A549 (cell line): ENCODE data around the gene GPR176. TPM values are rescaled to one million over a fixed set of nuclear protein-coding genes. Genes with fewer than 3 reads are reported as not detected.

Experiments
- ATAC-seq, 2 experiments: fragments of 200-7000 bp in 1 of 2; fragments of >200 bp in 1 of 2; cut with Nextera tagmentation in 1 of 2; cut with Tn5 transposase in 1 of 2; 3 replicates each; pipeline versions ENCODE4 v1.8.0 to v1.9.1; 2018 to 2020; ENCODE audit warnings: mild to moderate bottlenecking in 1 of 2, moderate library complexity in 1 of 2
- CTCF ChIA-PET: fragments of 300-600 bp; sonication (Branson Sonifier 250); formaldehyde crosslinking; extraction: SDS; loops from one replicate; lab custom pipeline; 2021; ENCODE audit warnings: antibody characterized with exemption, inconsistent platforms; lab: Yijun Ruan, JAX
- POLR2A ChIA-PET: fragments of 350-600 bp; formaldehyde crosslinking; extraction: SDS; loops from one replicate; lab custom pipeline; 2021; ENCODE audit warnings: antibody characterized with exemption, inconsistent platforms; lab: Yijun Ruan, JAX
- DNase-seq, 2 experiments: peaks; one replicate each; pipeline versions ENCODE4 v3.0.0 to v3.0.0-alpha.2; 2011 to 2016; ENCODE audit warnings: low read depth in 1 of 2, low spot score in 1 of 2
- FAIRE-seq: peaks from 2 replicates; lab custom pipeline; 2011; peaks lifted over from hg19 to GRCh38; lab: Jason Lieb, UNC
- H3K27ac ChIP-seq, 2 experiments: fragments of >200 bp; sonication (Bioruptor Twin); formaldehyde crosslinking; 3 replicates each; pipeline ENCODE4 v1.5.1; 2016 to 2017
- H3K4me1 ChIP-seq: fragments of >200 bp; sonication (Bioruptor Twin); formaldehyde crosslinking; 3 replicates; pipeline ENCODE4 v1.6.1; 2016
- H3K4me2 ChIP-seq: fragments of >200 bp; sonication (Bioruptor Twin); formaldehyde crosslinking; 3 replicates; pipeline ENCODE4 v1.6.1; 2016
- H3K4me3 ChIP-seq: fragments of >200 bp; sonication (Bioruptor Twin); formaldehyde crosslinking; 3 replicates; pipeline ENCODE4 v1.5.1; 2016
- H3K9me3 ChIP-seq: fragments of >200 bp; sonication (Bioruptor Twin); formaldehyde crosslinking; 3 replicates; pipeline ENCODE4 v1.6.1; 2016
- BHLHE40 ChIP-seq: IDR thresholded peaks from 2 replicates; pipeline ENCODE4 v1.6.1; 2012; ENCODE audit warnings: low read depth, low read length, inconsistent platforms
- CBX2 ChIP-seq: fragments of 200-600 bp; sonication (generic); IDR thresholded peaks from 2 replicates; pipeline ENCODE4 v1.6.1; 2016; ENCODE audit warnings: low read depth, mild to moderate bottlenecking, borderline replicate concordance
- CBX8 ChIP-seq: fragments of 200-600 bp; sonication (generic); IDR thresholded peaks from 2 replicates; pipeline ENCODE4 v1.6.1; 2016
- CEBPB ChIP-seq, 2 experiments: fragments of >200 bp in 1 of 2; sonication (Bioruptor Twin) in 1 of 2; formaldehyde crosslinking in 1 of 2; IDR thresholded peaks; 2 replicates each; pipeline ENCODE4 v1.6.1; 2012 to 2016
- CHD4 ChIP-seq: fragments of 200-600 bp; sonication (generic); IDR thresholded peaks from 2 replicates; pipeline ENCODE4 v1.6.1; 2016; ENCODE audit warnings: antibody characterized with exemption, mild to moderate bottlenecking, borderline replicate concordance
- EP300 ChIP-seq, 2 experiments: fragments of >200 bp; sonication (Bioruptor Twin); formaldehyde crosslinking; IDR thresholded peaks; 2 replicates in 1 of 2; 3 replicates in 1 of 2; pipeline ENCODE4 v1.6.1; 2016 to 2017
- FOSL2 ChIP-seq, 2 experiments: fragments of 450-650 bp in 1 of 2; fragments of >200 bp in 1 of 2; sonication (Bioruptor Twin) in 1 of 2; formaldehyde crosslinking; IDR thresholded peaks; 2 replicates each; pipeline versions ENCODE4 v1.5.0 to v1.6.1; 2016 to 2020; ENCODE audit warnings: mild to moderate bottlenecking in 1 of 2, moderate library complexity in 1 of 2
- FOXS1 ChIP-seq: fragments of 250-450 bp; sonication (Bioruptor Pico); IDR thresholded peaks from 2 replicates; pipeline ENCODE4 v1.5.0; 2020; ENCODE audit warnings: mild to moderate bottlenecking, moderate library complexity
- HDAC2 ChIP-seq: fragments of 200-600 bp; sonication (generic); IDR thresholded peaks from 2 replicates; pipeline ENCODE4 v1.6.1; 2016
- HEYL ChIP-seq: fragments of 250-450 bp; sonication (Bioruptor Pico); IDR thresholded peaks from 2 replicates; pipeline ENCODE4 v1.8.0; 2021; ENCODE audit warnings: mild to moderate bottlenecking, moderate library complexity
- HMGXB4 ChIP-seq: fragments of 250-450 bp; sonication (Bioruptor Pico); IDR thresholded peaks from 2 replicates; pipeline ENCODE4 v1.5.0; 2021; ENCODE audit warnings: mild to moderate bottlenecking, moderate library complexity, borderline replicate concordance
- HOXB13 ChIP-seq: fragments of 250-450 bp; sonication (Bioruptor Pico); IDR thresholded peaks from 2 replicates; pipeline ENCODE4 v1.5.0; 2020; ENCODE audit warnings: low read depth, mild to moderate bottlenecking, moderate library complexity
- HOXB5 ChIP-seq: fragments of 250-450 bp; sonication (Bioruptor Pico); IDR thresholded peaks from 2 replicates; pipeline ENCODE4 v1.5.0; 2020; ENCODE audit warnings: mild to moderate bottlenecking, moderate library complexity
- JUN ChIP-seq, 2 experiments: fragments of >200 bp; sonication (Bioruptor Twin); formaldehyde crosslinking; IDR thresholded peaks; 2 replicates in 1 of 2; 3 replicates in 1 of 2; pipeline ENCODE4 v1.6.1; 2016 to 2017
- MAFK ChIP-seq: fragments of 450-650 bp; IDR thresholded peaks from 2 replicates; pipeline ENCODE4 v1.6.1; 2014; ENCODE audit not compliant: partially characterized antibody
- PHF8 ChIP-seq: fragments of 200-600 bp; sonication (generic); IDR thresholded peaks from 2 replicates; pipeline ENCODE4 v1.6.1; 2016; ENCODE audit warnings: low read depth, mild to moderate bottlenecking, antibody characterized with exemption, moderate library complexity, borderline replicate concordance
- RARB ChIP-seq: fragments of 250-450 bp; sonication (Bioruptor Pico); IDR thresholded peaks from 2 replicates; pipeline ENCODE4 v1.8.0; 2021; ENCODE audit warnings: mild to moderate bottlenecking, moderate library complexity
- RCOR1 ChIP-seq: fragments of 150-350 bp; IDR thresholded peaks from 2 replicates; pipeline ENCODE4 v1.6.1; 2014; ENCODE audit warnings: antibody characterized with exemption, low read length, low read depth
- RFX5 ChIP-seq: fragments of 450-650 bp; IDR thresholded peaks from 2 replicates; pipeline ENCODE4 v1.7.1; 2014; ENCODE audit warnings: antibody characterized with exemption, mild to moderate bottlenecking, moderate library complexity
- RNF2 ChIP-seq: fragments of 200-600 bp; sonication (generic); IDR thresholded peaks from 2 replicates; pipeline ENCODE4 v1.6.1; 2016; ENCODE audit warnings: low read depth, mild to moderate bottlenecking, antibody characterized with exemption, moderate library complexity, borderline replicate concordance
- SREBF2 ChIP-seq: fragments of 450-650 bp; IDR thresholded peaks from 2 replicates; pipeline ENCODE4 v1.6.1; 2014; ENCODE audit warnings: mild to moderate bottlenecking, moderate library complexity
- TP53 ChIP-seq: fragments of 250-450 bp; sonication (Bioruptor Pico); IDR thresholded peaks from 2 replicates; pipeline ENCODE4 v1.5.0; 2021; ENCODE audit warnings: mild to moderate bottlenecking, moderate library complexity
- ZSCAN20 ChIP-seq: fragments of 250-450 bp; sonication (Bioruptor Pico); IDR thresholded peaks from 2 replicates; pipeline ENCODE4 v1.8.0; 2022; ENCODE audit warnings: mild to moderate bottlenecking, moderate library complexity
- WGBS: methylation state at CpG from one replicate; pipeline ENCODE4 v1.1.6; 2017; ENCODE audit errors: missing lambda C conversion rate; 5-methylcytosine and 5-hydroxymethylcytosine counted together
- polyA plus RNA-seq, 4 experiments: library from polyadenylated mRNA; depleted of rRNA in 3 of 4; stranded (reverse); fragments of >200 nt; fragmentation: RNase III in 1 of 4; extraction: RNeasy Plus Mini Kit Qiagen cat#74134 plus additional on column Dnase treatment in 1 of 4; gene quantifications; 2 replicates in 3 of 4; 3 replicates in 1 of 4; pipeline ENCODE4 v1.2.3, GENCODE V29; 2011 to 2017
- TF ChIP-seq, protein P1 (sequence below): IDR thresholded peaks from 2 replicates; pipeline ENCODE4 v1.6.1; 2012
- TF ChIP-seq, protein P2 (sequence below): fragments of 450-650 bp; IDR thresholded peaks from 2 replicates; pipeline ENCODE4 v1.6.1; 2014; ENCODE audit warnings: antibody characterized with exemption
- TF ChIP-seq, protein P3 (sequence below): fragments of 250-450 bp; sonication (Bioruptor Pico); IDR thresholded peaks from 2 replicates; pipeline ENCODE4 v1.5.0; 2020; ENCODE audit warnings: low read depth, mild to moderate bottlenecking, moderate library complexity
- TF ChIP-seq, protein P4 (sequence below): IDR thresholded peaks from 2 replicates; pipeline ENCODE4 v1.6.1; 2012
- TF ChIP-seq, protein P5 (sequence below): IDR thresholded peaks from 2 replicates; pipeline ENCODE4 v1.6.1; 2012; ENCODE audit warnings: low read depth, borderline replicate concordance

Gene GPR176
- polyA plus RNA-seq, 2 of the 4 experiments (the other 2 are of a cell fraction): 1.5 to 8.1 TPM

- ATAC-seq (no peak), FAIRE-seq (no peak), DNase-seq (no peak)
- H3K4me1 ChIP-seq: no peaks in the 10 kb centered on the region
- no peak overlapping the region for H3K4me2 ChIP-seq
- CTCF ChIA-PET: interaction anchor here (1.1 to 1.4 kb wide), 2 partner anchors 42 to 83 kb away, joined by 3 to 4 read pairs; no protein-coding TSS in a partner anchor
- no peak overlapping the region for H3K4me3 ChIP-seq
- TF ChIP-seq, protein P1, sequence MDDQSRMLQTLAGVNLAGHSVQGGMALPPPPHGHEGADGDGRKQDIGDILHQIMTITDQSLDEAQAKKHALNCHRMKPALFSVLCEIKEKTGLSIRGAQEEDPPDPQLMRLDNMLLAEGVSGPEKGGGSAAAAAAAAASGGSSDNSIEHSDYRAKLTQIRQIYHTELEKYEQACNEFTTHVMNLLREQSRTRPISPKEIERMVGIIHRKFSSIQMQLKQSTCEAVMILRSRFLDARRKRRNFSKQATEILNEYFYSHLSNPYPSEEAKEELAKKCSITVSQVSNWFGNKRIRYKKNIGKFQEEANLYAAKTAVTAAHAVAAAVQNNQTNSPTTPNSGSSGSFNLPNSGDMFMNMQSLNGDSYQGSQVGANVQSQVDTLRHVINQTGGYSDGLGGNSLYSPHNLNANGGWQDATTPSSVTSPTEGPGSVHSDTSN: no peak
- no peak for TF ChIP-seq SREBF2
- H3K27ac ChIP-seq: no peak overlapping the region
- POLR2A ChIA-PET: no interaction called here
- no peaks in the 10 kb centered on the region for H3K9me3 ChIP-seq
These were observed 29.4 kb downstream of the GPR176 start for GRCh38 chr15:39890621-39891020.

DNA sequence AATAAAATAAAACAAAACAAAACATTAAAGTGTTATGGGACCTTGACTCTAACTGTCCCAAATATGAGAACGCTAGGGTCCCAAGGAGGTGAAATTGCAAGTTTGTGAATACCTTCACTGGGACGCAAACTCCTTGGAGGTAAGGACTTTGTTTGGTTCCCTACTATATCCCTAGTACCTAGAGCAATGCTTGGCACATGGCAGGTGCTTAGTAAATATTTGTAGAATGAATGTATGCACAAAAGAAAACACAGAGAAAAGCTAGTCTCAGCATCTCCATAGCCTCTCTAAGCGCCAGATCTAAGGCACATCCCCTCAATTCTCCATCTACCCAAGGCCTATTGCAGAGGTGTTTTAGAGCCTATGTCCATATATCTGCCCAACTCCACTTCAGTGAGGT, 30.5 kb downstream of the GPR176 start:
- Histone ChIP-seq H3K4me2 (no peak overlapping the region), H3K4me3 (no peak overlapping the region), H3K4me1 (no peaks in the 10 kb centered on the region), H3K9me3 (no peaks in the 10 kb centered on the region), H3K27ac (no peak overlapping the region)
- no peak for TF ChIP-seq BHLHE40
- no peak for TF ChIP-seq JUN (IDR thresholded peaks at IDR 0.05)
- TF ChIP-seq HMGXB4 (CRISPR knock-in tag): no peak
- TF ChIP-seq TP53 (CRISPR knock-in tag): no peak
- no peak for TF ChIP-seq CBX2
- TF ChIP-seq SREBF2: no peak
- TF ChIP-seq, protein P2, sequence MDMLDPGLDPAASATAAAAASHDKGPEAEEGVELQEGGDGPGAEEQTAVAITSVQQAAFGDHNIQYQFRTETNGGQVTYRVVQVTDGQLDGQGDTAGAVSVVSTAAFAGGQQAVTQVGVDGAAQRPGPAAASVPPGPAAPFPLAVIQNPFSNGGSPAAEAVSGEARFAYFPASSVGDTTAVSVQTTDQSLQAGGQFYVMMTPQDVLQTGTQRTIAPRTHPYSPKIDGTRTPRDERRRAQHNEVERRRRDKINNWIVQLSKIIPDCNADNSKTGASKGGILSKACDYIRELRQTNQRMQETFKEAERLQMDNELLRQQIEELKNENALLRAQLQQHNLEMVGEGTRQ: no peak
- TF ChIP-seq RARB (CRISPR knock-in tag): no peak
- no peak for TF ChIP-seq RCOR1
- TF ChIP-seq, protein P3, sequence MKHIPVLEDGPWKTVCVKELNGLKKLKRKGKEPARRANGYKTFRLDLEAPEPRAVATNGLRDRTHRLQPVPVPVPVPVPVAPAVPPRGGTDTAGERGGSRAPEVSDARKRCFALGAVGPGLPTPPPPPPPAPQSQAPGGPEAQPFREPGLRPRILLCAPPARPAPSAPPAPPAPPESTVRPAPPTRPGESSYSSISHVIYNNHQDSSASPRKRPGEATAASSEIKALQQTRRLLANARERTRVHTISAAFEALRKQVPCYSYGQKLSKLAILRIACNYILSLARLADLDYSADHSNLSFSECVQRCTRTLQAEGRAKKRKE (CRISPR knock-in tag): no peak
- TF ChIP-seq RFX5: no peak
- no peak for TF ChIP-seq EP300 (IDR thresholded peaks at IDR 0.05)
- TF ChIP-seq PHF8: no peak
- no peak for TF ChIP-seq RNF2
- no peak for TF ChIP-seq HOXB13 (CRISPR knock-in tag)
- no peak for TF ChIP-seq HOXB5 (CRISPR knock-in tag)
- TF ChIP-seq FOSL2 (IDR thresholded peaks at IDR 0.05): no peak
- no peak for TF ChIP-seq FOSL2 (CRISPR knock-in tag; IDR thresholded peaks at IDR 0.05)
- ChIA-PET POLR2A (no interaction called here), CTCF (no interaction called here)
- DNase-seq: no peak
- ATAC-seq: no peak
- no peak for FAIRE-seq
- WGBS: 95% methylated on average over 3 of the region's 3 CpGs

DNA sequence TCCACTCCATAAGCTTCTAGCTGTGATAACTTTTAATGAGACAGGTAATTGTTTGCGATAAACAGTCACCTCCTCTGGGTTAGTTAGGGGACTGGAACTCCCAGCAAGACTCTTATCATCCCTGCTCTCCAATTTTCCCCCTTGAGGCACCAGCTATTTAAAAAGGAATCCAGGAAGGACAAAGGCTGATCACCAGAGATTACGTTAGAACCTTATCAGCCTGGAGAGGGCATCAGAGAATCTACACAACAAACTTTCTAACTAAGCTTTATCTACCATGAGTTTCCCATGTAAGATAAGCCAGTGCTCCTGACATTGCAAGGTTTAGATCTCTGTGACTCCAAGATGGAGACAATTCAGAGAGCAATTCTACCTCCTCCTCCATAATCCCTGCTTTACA, 31.3 kb downstream of the GPR176 start:
- ChIA-PET POLR2A (interaction anchor here (1.5 kb wide), 1 partner anchor 45 kb away, joined by 11 read pairs; the partner anchor contains the start of gene EIF2AK4), CTCF (interaction anchor here (2.3 kb wide), 1 partner anchor 42 kb away, joined by 10 read pairs; no protein-coding TSS in a partner anchor)
- Histone ChIP-seq H3K4me3 (no peak overlapping the region), H3K27ac (no peak overlapping the region), H3K4me2 (no peak overlapping the region), H3K9me3 (no peaks in the 10 kb centered on the region), H3K4me1 (no peaks in the 10 kb centered on the region)
- no peak for ATAC-seq
- FAIRE-seq: no peak
- WGBS: 78% methylated on average over 2 of the region's 2 CpGs
- no peak for DNase-seq
- TF ChIP-seq HDAC2 (no peak), CEBPB (IDR thresholded peaks at IDR 0.05) (no peak), CBX8 (no peak), RNF2 (no peak), JUN (IDR thresholded peaks at IDR 0.05) (no peak), FOXS1 (CRISPR knock-in tag) (no peak), HEYL (CRISPR knock-in tag) (no peak), ZSCAN20 (CRISPR knock-in tag) (no peak), CHD4 (no peak), MAFK (no peak)
- TF ChIP-seq, protein P3 (CRISPR knock-in tag): no peak
- TF ChIP-seq, protein P4, sequence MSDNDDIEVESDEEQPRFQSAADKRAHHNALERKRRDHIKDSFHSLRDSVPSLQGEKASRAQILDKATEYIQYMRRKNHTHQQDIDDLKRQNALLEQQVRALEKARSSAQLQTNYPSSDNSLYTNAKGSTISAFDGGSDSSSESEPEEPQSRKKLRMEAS: no peak
- TF ChIP-seq, protein P5, sequence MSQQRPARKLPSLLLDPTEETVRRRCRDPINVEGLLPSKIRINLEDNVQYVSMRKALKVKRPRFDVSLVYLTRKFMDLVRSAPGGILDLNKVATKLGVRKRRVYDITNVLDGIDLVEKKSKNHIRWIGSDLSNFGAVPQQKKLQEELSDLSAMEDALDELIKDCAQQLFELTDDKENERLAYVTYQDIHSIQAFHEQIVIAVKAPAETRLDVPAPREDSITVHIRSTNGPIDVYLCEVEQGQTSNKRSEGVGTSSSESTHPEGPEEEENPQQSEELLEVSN: no peak
- TF ChIP-seq, protein P1: no peak
